H1 (cell line): ENCODE results near the gene EXOC5. TPM values are rescaled to one million over a fixed set of nuclear protein-coding genes. Genes with fewer than 3 reads are reported as not detected.
"Not testable (repeated sequence)": the region's sequence is repeated elsewhere in the genome, so short reads cannot be mapped to it uniquely, and the experiment has no call there.

Source experiments
- CTCF ChIA-PET: fragments of 300-600 bp; sonication (Branson Sonifier 250); formaldehyde crosslinking; loops from one replicate; lab custom pipeline; 2021; ENCODE audit not compliant: partially characterized antibody; lab: Charles Lee
- POLR2A ChIA-PET: fragments of 300-600 bp; sonication (Branson Sonifier 250); formaldehyde crosslinking; loops from one replicate; lab custom pipeline; 2021; ENCODE audit warnings: inconsistent platforms; ENCODE audit not compliant: partially characterized antibody; lab: Charles Lee
- DNase-seq, 2 experiments: peaks; one replicate each; pipeline versions ENCODE4 v3.0.0 to v3.0.0-alpha.2; 2010 to 2022; ENCODE audit warnings: low spot score in 2 of 2, low read depth in 1 of 2, mixed read lengths in 1 of 2
- FAIRE-seq: peaks from 2 replicates; lab custom pipeline; 2011; peaks lifted over from hg19 to GRCh38; lab: Jason Lieb, UNC
- H2AFZ ChIP-seq: 2 replicates; pipeline ENCODE4 v1.8.1; 2012; ENCODE audit warnings: low read length, inconsistent platforms
- H2AK5ac ChIP-seq: 2 replicates; pipeline ENCODE4 v1.6.1; 2013; ENCODE audit warnings: low read depth, low read length
- H2BK120ac ChIP-seq: replicated peaks from 2 replicates; pipeline ENCODE3; 2013; ENCODE audit warnings: low read depth, low read length, inconsistent platforms
- H2BK12ac ChIP-seq: 2 replicates; pipeline ENCODE4 v1.6.1; 2013; ENCODE audit warnings: low read depth, low read length
- H2BK15ac ChIP-seq: 2 replicates; pipeline ENCODE4 v1.6.1; 2013; ENCODE audit warnings: low read length
- H2BK20ac ChIP-seq: 2 replicates; pipeline ENCODE4 v1.6.1; 2013; ENCODE audit warnings: low read length
- H2BK5ac ChIP-seq: 2 replicates; pipeline ENCODE4 v1.6.1; 2013; ENCODE audit warnings: low read depth, low read length
- H3K14ac ChIP-seq: 2 replicates; pipeline ENCODE4 v1.6.1; 2013; ENCODE audit warnings: inconsistent platforms; ENCODE audit not compliant: insufficient read length
- H3K18ac ChIP-seq: 2 replicates; pipeline ENCODE4 v1.6.1; 2013; ENCODE audit warnings: low read length; ENCODE audit errors: extremely low read depth
- H3K23ac ChIP-seq: 2 replicates; pipeline ENCODE4 v1.6.1; 2013; ENCODE audit warnings: inconsistent platforms; ENCODE audit not compliant: insufficient read length
- H3K23me2 ChIP-seq: 2 replicates; pipeline ENCODE4 v1.6.1; 2013; ENCODE audit warnings: low read depth, low read length
- H3K27ac ChIP-seq: 2 replicates; pipeline ENCODE4 v1.6.1; 2011; ENCODE audit warnings: low read depth, low read length, inconsistent platforms
- H3K27me3 ChIP-seq, 4 experiments: replicated peaks in 1 of 4; 1 replicate in 1 of 4; 2 replicates in 3 of 4; pipeline versions ENCODE4 v1.6.1 to v1.8.1; 2011 to 2013; ENCODE audit warnings: low read length in 3 of 4, mild to moderate bottlenecking in 3 of 4, inconsistent platforms in 2 of 4, mixed read lengths in 2 of 4, moderate library complexity in 1 of 4; ENCODE audit not compliant: control insufficient read depth in 3 of 4, insufficient read depth in 3 of 4; ENCODE audit errors: extremely low read depth in 1 of 4
- H3K36me3 ChIP-seq, 4 experiments: 2 replicates each; pipeline versions ENCODE4 v1.6.1 to v1.8.1; 2011 to 2013; ENCODE audit warnings: mild to moderate bottlenecking in 4 of 4, low read length in 3 of 4, moderate library complexity in 2 of 4, control low read depth in 1 of 4, inconsistent platforms in 1 of 4; ENCODE audit not compliant: insufficient read depth in 4 of 4, control insufficient read depth in 2 of 4
- H3K4ac ChIP-seq: replicated peaks from 2 replicates; pipeline ENCODE3; 2013; ENCODE audit warnings: low read length, low read depth, mixed read lengths, inconsistent platforms; ENCODE audit not compliant: insufficient read length
- H3K4me1 ChIP-seq, 4 experiments: replicated peaks in 1 of 4; 1 replicate in 1 of 4; 2 replicates in 3 of 4; pipeline versions ENCODE4 v1.6.1 to v1.8.1; 2011 to 2013; ENCODE audit warnings: low read length in 3 of 4, inconsistent platforms in 2 of 4, mixed read lengths in 1 of 4; ENCODE audit not compliant: insufficient read depth in 4 of 4, control insufficient read depth in 3 of 4
- H3K4me2 ChIP-seq, 2 experiments: 2 replicates each; pipeline versions ENCODE4 v1.6.1 to v1.8.1; 2011 to 2013; ENCODE audit warnings: low read depth in 2 of 2, low read length in 2 of 2, control low read depth in 1 of 2, inconsistent platforms in 1 of 2, mild to moderate bottlenecking in 1 of 2; ENCODE audit not compliant: insufficient read depth in 1 of 2
- H3K4me3 ChIP-seq, 4 experiments: fragments of 200-600, 300-600 bp in 1 of 4; sonication (generic), shearing (Covaris generic), sonication (Bioruptor Twin) in 1 of 4; 2 replicates each; pipeline versions ENCODE4 v1.5.1 to v1.8.1; 2011 to 2016; ENCODE audit warnings: low read length in 4 of 4, low read depth in 3 of 4, control low read depth in 2 of 4, inconsistent platforms in 2 of 4, mild to moderate bottlenecking in 2 of 4, mixed read lengths in 1 of 4, moderate library complexity in 1 of 4; ENCODE audit not compliant: insufficient read depth in 2 of 4; ENCODE audit errors: extremely low read depth in 1 of 4
- H3K56ac ChIP-seq: replicated peaks from 2 replicates; pipeline ENCODE3; 2013; ENCODE audit warnings: low read depth, mild to moderate bottlenecking, mixed read lengths, low read length, inconsistent platforms; ENCODE audit not compliant: insufficient read length
- H3K79me1 ChIP-seq: 2 replicates; pipeline ENCODE4 v1.6.1; 2013; ENCODE audit warnings: low read depth, low read length, control low read depth
- H3K79me2 ChIP-seq, 2 experiments: 2 replicates each; pipeline versions ENCODE4 v1.6.1 to v1.8.1; 2012 to 2013; ENCODE audit warnings: low read length in 2 of 2, mild to moderate bottlenecking in 2 of 2, inconsistent platforms in 1 of 2; ENCODE audit not compliant: insufficient read depth in 2 of 2, control insufficient read depth in 1 of 2
- H3K9ac ChIP-seq, 4 experiments: replicated peaks in 1 of 4; 1 replicate in 1 of 4; 2 replicates in 3 of 4; pipeline versions ENCODE4 v1.6.1 to v1.8.1; 2011 to 2013; ENCODE audit warnings: low read depth in 3 of 4, low read length in 3 of 4, control low read depth in 2 of 4, mild to moderate bottlenecking in 2 of 4, moderate library complexity in 2 of 4, inconsistent platforms in 1 of 4; ENCODE audit errors: extremely low read depth in 1 of 4
- H3K9me3 ChIP-seq, 2 experiments: 2 replicates each; pipeline versions ENCODE4 v1.6.1 to v1.8.1; 2012 to 2013; ENCODE audit warnings: mild to moderate bottlenecking in 2 of 2, moderate library complexity in 2 of 2, control low read depth in 1 of 2, inconsistent platforms in 1 of 2, low read depth in 1 of 2, low read length in 1 of 2, mixed read lengths in 1 of 2; ENCODE audit not compliant: insufficient read depth in 2 of 2
- H4K20me1 ChIP-seq, 2 experiments: replicated peaks in 1 of 2; 2 replicates each; pipeline versions ENCODE3 to v1.8.1; 2011 to 2013; ENCODE audit warnings: inconsistent platforms in 2 of 2, low read length in 2 of 2, mild to moderate bottlenecking in 1 of 2; ENCODE audit not compliant: insufficient read depth in 2 of 2, control insufficient read depth in 1 of 2
- H4K5ac ChIP-seq: 2 replicates; pipeline ENCODE4 v1.6.1; 2013; ENCODE audit warnings: low read length, low read depth, mixed read lengths, inconsistent platforms; ENCODE audit not compliant: insufficient read length
- H4K8ac ChIP-seq: 2 replicates; pipeline ENCODE4 v1.8.0; 2013; ENCODE audit warnings: mild to moderate bottlenecking, moderate library complexity, low read length, inconsistent platforms; ENCODE audit not compliant: insufficient read depth; ENCODE audit errors: extremely low read depth
- H4K91ac ChIP-seq: replicated peaks from 2 replicates; pipeline ENCODE3; 2013; ENCODE audit warnings: low read length, mixed read lengths, inconsistent platforms; ENCODE audit not compliant: insufficient read length
- polyA plus RNA-seq, 7 experiments: library from polyadenylated mRNA; depleted of rRNA in 3 of 7; stranded (reverse) in 5 of 7; unstranded in 2 of 7; fragments of >200 nt in 5 of 7; fragments of 200-250 nt in 2 of 7; gene quantifications; 1 replicate in 5 of 7; 2 replicates in 1 of 7; 4 replicates in 1 of 7; pipeline versions ENCODE4 v1.2.1 to v1.2.3, GENCODE V29; 2011 to 2013; ENCODE audit warnings: missing spikeins in 2 of 7, mixed read lengths in 2 of 7
- total RNA-seq: library from RNA; stranded (reverse); fragmentation: NEBNext Ultra II Directional; extraction: Animal tissue kit (Norgen Biotek cat#: 25700); gene quantifications from 2 replicates; pipeline ENCODE4 v1.2.1, GENCODE V29; 2021

EXOC5 gene
- total and polyA plus RNA-seq, 2 of the 8 experiments (the other 6 are each of a cell fraction or from before 2014, with no cell fraction given): 23.0 to 86.7 TPM

- H2BK20ac ChIP-seq, H3K79me2 ChIP-seq, H2BK5ac ChIP-seq, H4K8ac ChIP-seq, H3K79me1 ChIP-seq, H3K27me3 ChIP-seq, H2BK120ac ChIP-seq, H3K36me3 ChIP-seq, H3K23me2 ChIP-seq, H3K4me1 ChIP-seq, H3K23ac ChIP-seq, H3K4me2 ChIP-seq, H3K9ac ChIP-seq, H2AFZ ChIP-seq, H2BK15ac ChIP-seq, H3K27ac ChIP-seq, H3K56ac ChIP-seq, H2BK12ac ChIP-seq, H4K20me1 ChIP-seq, H3K4me3 ChIP-seq, H4K5ac ChIP-seq, H2AK5ac ChIP-seq, H3K14ac ChIP-seq, DNase-seq, H3K18ac ChIP-seq, H3K9me3 ChIP-seq, POLR2A ChIA-PET, H3K4ac ChIP-seq, H4K91ac ChIP-seq: not testable (repeated sequence)
- FAIRE-seq: peak; percentile 81
- CTCF ChIA-PET: interaction anchor here (0.8 to 1.5 kb wide), 2 partner anchors 10 to 117 kb away, joined by 3 to 4 read pairs; no protein-coding TSS in a partner anchor
These were observed 66.0 kb downstream of the EXOC5 start for GRCh38 chr14:57202672-57203071.
